Measurements from ENCODE around the gene HRH3.

GRCh38 chr20:62227977-62228958 lies 8.2 kb upstream of the HRH3 start:
- TF ChIP-seq POLR2AphosphoS5 (IDR thresholded peaks at IDR 0.05; ENCODE audit: low read depth, low read length), result no peak
- no peak for TF ChIP-seq POLR2A (IDR thresholded peaks at IDR 0.05; ENCODE audit: low read depth, low read length)
- no peak for TF ChIP-seq TAF1 (IDR thresholded peaks at IDR 0.05; ENCODE audit: borderline replicate concordance, low read depth, low read length)

Data from GM12892 (cell line).